ENCODE results near the gene MAPK11.
A peak's percentile ranks its signal among the peaks of the same experiment; 100 is the strongest.

MAPK11 gene

DNA sequence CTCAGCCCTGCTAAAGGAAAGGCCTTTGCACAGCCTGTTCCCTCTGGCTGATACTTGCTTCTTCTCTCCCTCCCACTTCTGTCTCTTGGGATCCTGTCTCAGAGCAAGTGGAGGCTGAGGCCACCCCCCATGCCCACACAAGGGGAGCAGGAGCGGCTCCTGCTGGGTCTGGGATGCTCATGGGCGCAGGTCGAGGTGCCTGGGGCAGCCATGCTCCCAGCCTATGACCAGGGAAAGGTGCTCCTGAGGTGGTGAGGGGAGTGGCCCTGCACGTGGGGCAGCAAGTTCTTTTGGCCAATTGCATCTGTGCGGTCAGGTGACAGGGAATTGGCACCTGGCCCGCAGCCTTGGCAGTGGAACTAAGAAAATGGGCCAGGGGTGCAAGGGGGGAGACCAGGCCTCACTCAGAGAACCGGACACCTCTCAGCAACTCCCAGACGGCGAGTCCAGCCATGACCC lies 1.5 kb downstream of the MAPK11 start:
- no peak for DNase-seq (ENCODE audit: low read depth)
- H3K4me3 ChIP-seq (ENCODE audit: low read depth, low read length) = no peak overlapping the region
- TF ChIP-seq, protein P1, sequence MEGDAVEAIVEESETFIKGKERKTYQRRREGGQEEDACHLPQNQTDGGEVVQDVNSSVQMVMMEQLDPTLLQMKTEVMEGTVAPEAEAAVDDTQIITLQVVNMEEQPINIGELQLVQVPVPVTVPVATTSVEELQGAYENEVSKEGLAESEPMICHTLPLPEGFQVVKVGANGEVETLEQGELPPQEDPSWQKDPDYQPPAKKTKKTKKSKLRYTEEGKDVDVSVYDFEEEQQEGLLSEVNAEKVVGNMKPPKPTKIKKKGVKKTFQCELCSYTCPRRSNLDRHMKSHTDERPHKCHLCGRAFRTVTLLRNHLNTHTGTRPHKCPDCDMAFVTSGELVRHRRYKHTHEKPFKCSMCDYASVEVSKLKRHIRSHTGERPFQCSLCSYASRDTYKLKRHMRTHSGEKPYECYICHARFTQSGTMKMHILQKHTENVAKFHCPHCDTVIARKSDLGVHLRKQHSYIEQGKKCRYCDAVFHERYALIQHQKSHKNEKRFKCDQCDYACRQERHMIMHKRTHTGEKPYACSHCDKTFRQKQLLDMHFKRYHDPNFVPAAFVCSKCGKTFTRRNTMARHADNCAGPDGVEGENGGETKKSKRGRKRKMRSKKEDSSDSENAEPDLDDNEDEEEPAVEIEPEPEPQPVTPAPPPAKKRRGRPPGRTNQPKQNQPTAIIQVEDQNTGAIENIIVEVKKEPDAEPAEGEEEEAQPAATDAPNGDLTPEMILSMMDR (IDR thresholded peaks at IDR 0.05; ENCODE audit: insufficient read depth, low read depth, low read length, missing control alignments) = no peak

DNA sequence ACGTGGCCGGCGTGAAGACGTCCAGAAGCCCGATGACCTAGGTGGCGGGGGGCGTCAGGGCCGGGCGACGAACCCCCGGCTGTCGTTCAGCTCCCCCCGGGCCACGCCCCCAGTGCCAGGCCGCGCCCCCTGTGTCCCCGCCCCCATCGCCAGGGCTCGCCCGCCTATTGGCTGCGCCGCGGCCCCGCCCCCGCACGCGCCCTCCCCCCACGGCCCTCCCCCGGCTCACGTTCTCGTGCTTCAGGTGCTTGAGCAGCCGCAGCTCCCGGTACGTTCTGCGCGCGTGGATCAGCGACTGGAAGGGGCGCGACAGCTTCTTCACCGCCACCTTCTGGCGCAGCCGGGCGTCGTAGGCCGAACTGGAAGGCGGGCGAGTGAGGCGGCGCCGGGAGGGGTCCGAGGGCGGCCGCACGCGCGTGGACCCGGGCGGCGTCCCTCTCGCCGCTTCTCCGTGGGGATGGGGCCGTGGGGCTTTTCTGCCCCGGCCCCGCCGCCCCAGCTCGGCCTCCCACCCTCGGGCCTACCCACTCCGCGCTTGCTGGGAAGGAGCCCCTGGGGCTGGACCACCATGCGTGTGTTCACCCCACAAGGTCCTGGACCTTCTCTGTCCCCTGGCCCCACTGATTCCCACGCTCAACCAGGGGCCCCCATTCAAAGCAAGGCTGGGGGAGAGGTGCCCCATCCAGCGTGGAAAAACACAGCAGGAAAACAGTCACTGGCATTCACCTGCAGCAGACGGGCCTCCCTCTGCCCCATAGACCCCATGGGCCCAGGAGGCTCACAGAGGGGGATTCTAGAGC lies 2.4 kb downstream of the MAPK11 start:
- TF ChIP-seq, protein P1 (IDR thresholded peaks at IDR 0.05; ENCODE audit: insufficient read depth, low read depth, low read length, missing control alignments) = peak; percentile 27
- no peak overlapping the region for H3K4me3 ChIP-seq (ENCODE audit: low read depth, low read length)
- peak; percentile 59 for DNase-seq (ENCODE audit: low read depth)

DNA sequence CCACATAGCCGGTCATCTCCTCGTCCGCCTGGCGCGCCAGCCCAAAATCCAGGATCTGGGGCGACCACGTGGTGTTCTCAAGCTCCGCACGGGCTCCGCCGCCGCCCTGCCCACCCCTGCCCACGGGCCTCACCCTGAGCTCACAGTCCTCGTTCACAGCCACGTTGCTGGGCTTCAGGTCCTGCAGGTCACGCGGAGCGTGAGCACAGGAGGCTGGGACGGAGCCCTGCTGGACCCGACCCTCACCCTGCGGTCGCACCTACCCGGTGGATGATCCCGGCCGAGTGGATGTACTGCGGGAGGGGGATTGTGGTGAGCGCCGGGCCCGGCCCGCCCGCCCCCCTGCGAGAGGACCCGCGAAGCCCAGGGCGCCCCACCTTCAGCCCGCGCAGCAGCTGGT lies 3.2 kb downstream of the MAPK11 start:
- TF ChIP-seq, protein P1 (IDR thresholded peaks at IDR 0.05; ENCODE audit: insufficient read depth, low read depth, low read length, missing control alignments) = no peak
- no peak overlapping the region for H3K4me3 ChIP-seq (ENCODE audit: low read depth, low read length)

DNA sequence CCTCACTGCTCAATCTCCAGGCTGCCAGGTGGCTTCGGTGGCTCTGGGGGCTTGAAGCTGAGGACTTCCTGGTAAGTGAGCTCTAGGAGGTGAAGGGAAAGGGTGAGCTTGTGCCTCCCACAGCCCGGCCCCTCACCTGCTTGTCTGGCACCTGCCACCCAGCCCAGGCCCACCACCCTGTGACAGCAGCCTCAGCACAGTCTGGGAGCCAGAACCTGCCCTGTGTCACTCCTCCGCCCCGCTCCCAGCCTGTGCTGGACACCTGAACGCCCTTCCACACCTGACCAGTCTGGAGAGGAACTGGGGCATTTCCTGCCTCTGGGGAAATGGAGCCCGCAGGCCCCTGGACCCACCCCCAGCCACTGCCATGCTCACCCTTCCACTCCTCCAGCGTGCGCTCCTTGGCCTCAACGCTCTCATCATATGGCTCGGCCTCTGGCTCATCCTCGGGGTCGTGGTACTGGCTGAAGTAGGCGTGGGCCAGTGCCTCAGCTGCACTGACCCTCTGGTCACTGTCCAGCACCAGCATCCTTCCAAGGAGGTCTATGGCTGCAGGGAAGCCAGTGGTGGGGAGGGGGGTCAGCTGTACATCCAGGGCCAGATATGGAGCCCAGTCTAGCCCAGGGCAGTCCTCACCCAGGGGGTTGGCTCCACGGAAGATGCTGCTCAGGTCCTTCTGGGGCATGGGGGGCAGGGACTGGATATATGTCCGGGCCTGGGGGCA lies 5.1 kb downstream of the MAPK11 start:
- H3K4me3 ChIP-seq (ENCODE audit: low read depth, low read length) = no peak overlapping the region
- no peak for DNase-seq (ENCODE audit: low read depth)
- TF ChIP-seq, protein P1 (IDR thresholded peaks at IDR 0.05; ENCODE audit: insufficient read depth, low read depth, low read length, missing control alignments) = no peak

More for the DNA sequence above, 3.2 kb downstream of the MAPK11 start:
- no peak for DNase-seq (ENCODE audit: low read depth)

DNA sequence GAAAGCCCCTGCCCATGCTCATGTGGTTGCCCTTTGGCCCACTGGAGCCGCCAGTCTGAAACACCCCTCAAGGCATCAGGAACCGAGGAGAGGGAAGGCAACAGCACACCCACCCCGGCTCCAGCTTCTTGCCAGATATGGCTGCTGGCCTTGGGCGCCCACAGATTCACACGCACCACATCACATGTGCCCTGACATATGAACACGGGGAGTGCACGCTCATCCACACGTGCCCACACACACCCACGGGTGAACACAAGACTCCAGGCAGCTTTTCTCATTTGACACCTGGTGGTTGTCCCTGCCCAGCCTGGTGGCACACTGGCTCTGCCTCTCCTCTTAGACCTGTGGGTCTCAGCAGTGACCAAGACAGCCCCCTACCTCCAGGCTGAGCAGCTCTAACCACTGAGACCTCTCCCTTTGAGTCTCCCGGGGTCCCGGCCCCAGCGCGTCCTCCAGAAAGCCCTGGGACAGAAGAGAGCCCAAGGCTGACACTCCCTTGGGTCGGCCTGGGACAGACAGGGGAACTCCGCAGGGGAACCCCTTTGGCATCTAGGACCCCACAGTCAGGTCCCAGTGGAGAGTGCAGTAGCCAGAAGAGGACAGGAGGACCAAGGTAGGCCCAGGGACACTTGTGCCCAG lies 6.0 kb downstream of the MAPK11 start:
- DNase-seq (ENCODE audit: low read depth) = no peak
- TF ChIP-seq, protein P1 (IDR thresholded peaks at IDR 0.05; ENCODE audit: insufficient read depth, low read depth, low read length, missing control alignments) = no peak
- no peak overlapping the region for H3K4me3 ChIP-seq (ENCODE audit: low read depth, low read length)

DNA sequence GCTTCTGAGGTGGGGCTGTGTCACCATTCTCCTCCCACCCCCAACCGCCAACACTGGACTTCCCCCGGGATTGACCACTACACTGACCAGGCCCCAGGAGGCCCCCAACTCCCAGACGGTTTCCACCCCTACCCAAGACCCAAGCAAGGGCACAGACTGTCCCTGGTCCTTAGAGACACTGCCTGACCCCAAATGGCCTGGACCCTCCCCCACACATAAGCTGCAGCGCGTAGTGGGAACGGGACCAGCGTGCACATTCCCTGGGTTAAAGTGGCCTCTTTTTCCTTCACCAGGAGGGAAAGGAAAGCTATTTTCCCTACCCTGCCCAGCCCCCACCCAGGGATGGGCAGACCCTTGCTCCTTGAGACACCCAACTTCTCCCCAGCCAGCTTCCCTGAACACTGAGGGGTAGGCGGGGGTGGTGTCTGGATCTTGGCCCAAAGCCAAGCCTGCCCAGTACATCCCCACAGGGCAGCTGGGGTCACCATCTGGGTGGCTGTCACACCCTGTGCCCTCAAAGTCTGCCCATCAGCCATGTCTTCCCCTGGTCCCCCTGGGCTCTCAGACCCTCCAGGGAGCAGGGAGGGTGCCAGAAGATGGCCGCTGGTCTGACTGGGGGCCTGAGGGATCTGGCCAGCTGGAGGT lies 7.1 kb downstream of the MAPK11 start:
- TF ChIP-seq, protein P1 (IDR thresholded peaks at IDR 0.05; ENCODE audit: insufficient read depth, low read depth, low read length, missing control alignments) = no peak
- no peak overlapping the region for H3K4me3 ChIP-seq (ENCODE audit: low read depth, low read length)
- DNase-seq (ENCODE audit: low read depth) = no peak
